VCaP (cell line): ENCODE data around the gene SH3BGR.

Experiments used
- H3K27ac ChIP-seq: fragments of 450-650 bp; 2 replicates; pipeline ENCODE4 v1.5.1; 2017
- TF ChIP-seq, protein P1 (sequence below): fragments of 450-650 bp; conservative IDR thresholded peaks from 2 replicates; pipeline ENCODE4 v1.5.1; 2017; ENCODE audit warnings: mild to moderate bottlenecking, moderate library complexity

SH3BGR gene

DNA sequence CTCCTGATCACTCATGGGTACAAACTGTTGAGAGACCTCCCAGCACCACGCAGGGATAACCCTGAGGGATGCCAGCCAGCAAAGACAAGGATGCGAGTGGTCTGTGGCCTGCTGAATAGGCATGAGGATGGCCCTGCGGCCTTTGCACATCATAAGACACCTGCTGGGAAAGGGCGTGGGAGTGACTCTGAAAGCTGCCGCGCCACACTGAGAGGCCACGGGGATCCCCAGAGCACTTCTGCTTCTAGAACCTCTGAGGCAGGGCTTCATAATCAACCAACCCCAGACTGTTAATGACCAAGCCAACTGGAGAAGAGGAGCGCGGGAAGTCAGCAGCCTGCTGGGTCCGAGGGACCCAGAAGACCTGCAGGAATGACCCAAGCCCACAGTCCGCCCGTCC is 73.8 kb downstream of the SH3BGR start:
- TF ChIP-seq, protein P1, sequence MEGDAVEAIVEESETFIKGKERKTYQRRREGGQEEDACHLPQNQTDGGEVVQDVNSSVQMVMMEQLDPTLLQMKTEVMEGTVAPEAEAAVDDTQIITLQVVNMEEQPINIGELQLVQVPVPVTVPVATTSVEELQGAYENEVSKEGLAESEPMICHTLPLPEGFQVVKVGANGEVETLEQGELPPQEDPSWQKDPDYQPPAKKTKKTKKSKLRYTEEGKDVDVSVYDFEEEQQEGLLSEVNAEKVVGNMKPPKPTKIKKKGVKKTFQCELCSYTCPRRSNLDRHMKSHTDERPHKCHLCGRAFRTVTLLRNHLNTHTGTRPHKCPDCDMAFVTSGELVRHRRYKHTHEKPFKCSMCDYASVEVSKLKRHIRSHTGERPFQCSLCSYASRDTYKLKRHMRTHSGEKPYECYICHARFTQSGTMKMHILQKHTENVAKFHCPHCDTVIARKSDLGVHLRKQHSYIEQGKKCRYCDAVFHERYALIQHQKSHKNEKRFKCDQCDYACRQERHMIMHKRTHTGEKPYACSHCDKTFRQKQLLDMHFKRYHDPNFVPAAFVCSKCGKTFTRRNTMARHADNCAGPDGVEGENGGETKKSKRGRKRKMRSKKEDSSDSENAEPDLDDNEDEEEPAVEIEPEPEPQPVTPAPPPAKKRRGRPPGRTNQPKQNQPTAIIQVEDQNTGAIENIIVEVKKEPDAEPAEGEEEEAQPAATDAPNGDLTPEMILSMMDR, result no peak
- H3K27ac ChIP-seq, result peak overlapping the region; percentile 100

DNA sequence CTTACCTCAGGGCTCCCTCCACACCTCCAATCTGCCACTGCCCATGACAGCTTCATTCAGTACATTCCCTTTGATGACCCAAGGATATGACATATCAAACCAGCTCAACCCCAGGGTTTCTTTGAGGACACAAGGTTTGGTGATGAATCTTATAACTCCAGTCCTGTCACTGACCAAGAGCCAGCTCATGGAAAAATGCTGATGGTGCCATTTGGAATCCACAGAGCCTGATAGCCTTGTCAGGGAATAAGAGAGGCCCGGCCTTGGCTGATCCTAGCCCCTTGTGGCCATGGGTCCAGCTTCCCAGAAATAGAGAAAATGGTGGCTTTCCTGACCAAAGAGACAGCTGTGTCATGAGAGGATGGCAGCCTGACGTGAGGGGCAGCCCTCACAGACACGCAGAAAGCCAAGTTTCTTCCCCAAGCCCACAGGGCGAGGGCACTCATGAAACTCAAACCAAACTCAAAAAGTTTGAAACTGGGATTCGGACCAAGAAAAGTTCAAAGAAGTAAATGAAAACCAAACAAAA is 75.4 kb downstream of the SH3BGR start:
- peak overlapping the region; percentile 100 for H3K27ac ChIP-seq
- TF ChIP-seq, protein P1, result no peak

DNA sequence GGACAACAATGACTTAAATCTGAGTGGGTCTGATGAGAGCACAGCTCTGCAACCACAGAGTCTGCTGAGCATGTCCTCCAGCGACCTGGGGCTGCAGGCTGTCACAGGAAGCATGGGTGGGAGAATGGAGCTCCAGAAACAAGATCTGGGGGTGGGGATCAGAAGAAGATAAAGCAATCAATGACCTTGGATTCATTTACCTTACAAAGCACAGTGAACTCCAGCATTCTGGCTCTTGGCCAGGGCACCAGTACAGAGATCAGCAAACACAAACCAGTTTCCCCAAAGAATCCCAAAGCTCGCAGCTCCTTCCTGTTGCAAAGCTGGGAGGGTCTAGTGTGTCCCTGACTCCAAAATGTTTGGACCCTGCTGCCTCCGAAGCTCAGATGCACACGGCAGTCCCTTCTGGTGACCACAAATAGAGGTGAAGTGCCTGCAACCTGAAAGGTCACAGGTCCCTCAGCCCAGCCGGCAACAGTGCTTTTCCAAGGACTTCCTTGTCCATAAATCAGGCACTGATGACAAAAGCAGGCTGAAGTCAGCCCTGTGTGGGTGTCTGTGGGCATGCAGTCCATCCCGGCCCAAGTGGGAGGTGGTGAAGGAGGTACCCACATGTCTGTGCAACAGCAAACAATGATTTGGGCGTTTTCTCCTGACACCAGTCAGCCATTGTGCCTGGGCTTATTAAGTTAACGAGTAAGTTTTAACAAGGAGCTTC is 76.1 kb downstream of the SH3BGR start:
- TF ChIP-seq, protein P1, result no peak
- peak overlapping the region; percentile 100 for H3K27ac ChIP-seq

GRCh38 chr21:39529026-39529425 is 77.3 kb downstream of the SH3BGR start:
- TF ChIP-seq, protein P1, result no peak
- H3K27ac ChIP-seq, result peak overlapping the region; percentile 100

GRCh38 chr21:39531064-39531463 is 79.3 kb downstream of the SH3BGR start:
- no peak overlapping the region for H3K27ac ChIP-seq
- TF ChIP-seq, protein P1, result no peak

DNA sequence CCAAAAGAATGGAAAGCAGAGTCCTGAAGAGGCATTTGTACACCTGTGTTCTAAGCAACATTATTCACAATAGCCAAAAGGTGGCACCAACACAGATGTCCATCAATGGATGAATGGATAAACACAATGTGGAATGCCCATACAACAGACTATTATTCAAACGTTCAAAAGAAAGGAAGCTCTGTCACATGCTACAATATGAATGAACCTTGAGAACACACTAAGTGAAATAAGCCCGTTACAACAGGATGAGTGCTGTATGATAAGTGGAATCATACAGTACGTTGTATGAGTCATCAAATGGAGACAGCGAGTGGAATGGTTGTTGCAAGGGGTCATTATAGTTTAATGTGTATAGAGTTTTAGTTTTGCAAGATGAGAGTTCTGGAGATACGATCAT is 80.1 kb downstream of the SH3BGR start:
- TF ChIP-seq, protein P1, result no peak
- H3K27ac ChIP-seq, result no peak overlapping the region

- TF ChIP-seq, protein P1, result no peak
- no peak overlapping the region for H3K27ac ChIP-seq
These were observed 82.0 kb downstream of the SH3BGR start for GRCh38 chr21:39533545-39534380.
